H9 (cell line): ENCODE results near the gene DCDC1. TPM values are rescaled to one million over a fixed set of nuclear protein-coding genes. Genes with fewer than 3 reads are reported as not detected.

Source experiments
- DNase-seq: peaks from one replicate; pipeline ENCODE4 v3.0.0-alpha.2; 2017
- H2AFZ ChIP-seq: one replicate; pipeline ENCODE4 v1.6.1; 2013; ENCODE audit warnings: mild to moderate bottlenecking, low read length, control low read depth, moderate library complexity
- H2AK5ac ChIP-seq: 2 replicates; pipeline ENCODE4 v1.6.1; 2013; ENCODE audit warnings: low read length, control low read depth, mixed read lengths; ENCODE audit not compliant: insufficient read length
- H2BK120ac ChIP-seq: one replicate; pipeline ENCODE4 v1.6.1; 2013; ENCODE audit warnings: low read depth, mild to moderate bottlenecking, low read length, control low read depth, inconsistent platforms; ENCODE audit not compliant: poor library complexity, severe bottlenecking
- H2BK12ac ChIP-seq: 2 replicates; pipeline ENCODE4 v1.6.1; 2013; ENCODE audit warnings: low read length, control low read depth, mixed read lengths, low read depth; ENCODE audit not compliant: insufficient read length
- H2BK15ac ChIP-seq: 2 replicates; pipeline ENCODE4 v1.6.1; 2013; ENCODE audit warnings: low read depth, low read length, control low read depth
- H2BK20ac ChIP-seq: one replicate; pipeline ENCODE4 v1.6.1; 2013; ENCODE audit warnings: low read depth, mild to moderate bottlenecking, low read length, control low read depth, inconsistent platforms; ENCODE audit not compliant: poor library complexity, severe bottlenecking
- H2BK5ac ChIP-seq: 2 replicates; pipeline ENCODE4 v1.6.1; 2013; ENCODE audit warnings: low read length, control low read depth, mixed read lengths; ENCODE audit not compliant: insufficient read length
- H3K14ac ChIP-seq: 2 replicates; pipeline ENCODE4 v1.6.1; 2013; ENCODE audit warnings: low read length, control low read depth; ENCODE audit not compliant: insufficient read depth
- H3K18ac ChIP-seq: 2 replicates; pipeline ENCODE4 v1.6.1; 2013; ENCODE audit warnings: low read depth, mild to moderate bottlenecking, mixed read lengths, low read length, control low read depth; ENCODE audit not compliant: insufficient read length
- H3K23ac ChIP-seq: 2 replicates; pipeline ENCODE4 v1.6.1; 2013; ENCODE audit warnings: low read length, control low read depth, mixed read lengths, low read depth; ENCODE audit not compliant: insufficient read length
- H3K23me2 ChIP-seq: 2 replicates; pipeline ENCODE4 v1.6.1; 2013; ENCODE audit warnings: low read depth, mild to moderate bottlenecking, mixed read lengths, low read length, control low read depth; ENCODE audit not compliant: insufficient read length, poor library complexity, severe bottlenecking
- H3K27ac ChIP-seq: 2 replicates; pipeline ENCODE4 v1.5.1; 2013; ENCODE audit warnings: low read length, control low read depth, mixed read lengths, low read depth; ENCODE audit not compliant: insufficient read length
- H3K27me3 ChIP-seq: 2 replicates; pipeline ENCODE4 v1.6.1; 2013; ENCODE audit warnings: low read length, control low read depth, inconsistent platforms; ENCODE audit not compliant: insufficient read depth
- H3K4ac ChIP-seq: 2 replicates; pipeline ENCODE4 v1.6.1; 2013; ENCODE audit warnings: low read depth, mild to moderate bottlenecking, control low read depth, inconsistent platforms, low read length, moderate library complexity
- H3K4me1 ChIP-seq: 2 replicates; pipeline ENCODE4 v1.6.1; 2013; ENCODE audit warnings: low read length, control low read depth, inconsistent platforms; ENCODE audit not compliant: insufficient read depth
- H3K4me2 ChIP-seq: 2 replicates; pipeline ENCODE4 v1.6.1; 2013; ENCODE audit warnings: low read length, control low read depth, mixed read lengths; ENCODE audit not compliant: insufficient read length, insufficient read depth
- H3K56ac ChIP-seq: 2 replicates; pipeline ENCODE4 v1.6.1; 2013; ENCODE audit warnings: low read depth, mild to moderate bottlenecking, mixed read lengths, low read length, control low read depth; ENCODE audit not compliant: insufficient read length
- H3K79me1 ChIP-seq: 2 replicates; pipeline ENCODE4 v1.6.1; 2013; ENCODE audit warnings: low read depth, mild to moderate bottlenecking, moderate library complexity, low read length, control low read depth, inconsistent platforms; ENCODE audit not compliant: insufficient read depth, poor library complexity, severe bottlenecking
- H3K79me2 ChIP-seq: 2 replicates; pipeline ENCODE4 v1.6.1; 2013; ENCODE audit warnings: low read length, control low read depth, inconsistent platforms; ENCODE audit not compliant: insufficient read depth
- H3K9ac ChIP-seq: 2 replicates; pipeline ENCODE4 v1.6.1; 2013; ENCODE audit warnings: low read length, control low read depth, mixed read lengths; ENCODE audit not compliant: insufficient read length; ENCODE audit errors: extremely low read depth
- H3K9me3 ChIP-seq: one replicate; pipeline ENCODE4 v1.6.1; 2013; ENCODE audit warnings: low read depth, low read length, inconsistent platforms; ENCODE audit not compliant: control insufficient read depth
- H3T11ph ChIP-seq: one replicate; pipeline ENCODE4 v1.6.1; 2013; ENCODE audit warnings: mild to moderate bottlenecking, low read length, control low read depth, inconsistent platforms
- H4K20me1 ChIP-seq: one replicate; pipeline ENCODE4 v1.6.1; 2013; ENCODE audit not compliant: control insufficient read depth, insufficient read length, insufficient read depth
- H4K5ac ChIP-seq: 2 replicates; pipeline ENCODE4 v1.6.1; 2013; ENCODE audit warnings: low read depth, mild to moderate bottlenecking, mixed read lengths, low read length, control low read depth; ENCODE audit not compliant: insufficient read length
- H4K8ac ChIP-seq: replicated peaks from 2 replicates; pipeline ENCODE4 v1.6.1; 2013; ENCODE audit warnings: low read length, control low read depth, mixed read lengths, low read depth; ENCODE audit not compliant: insufficient read length
- H4K91ac ChIP-seq: 2 replicates; pipeline ENCODE4 v1.6.1; 2013; ENCODE audit warnings: low read depth, mild to moderate bottlenecking, moderate library complexity, mixed read lengths, low read length, control low read depth; ENCODE audit not compliant: insufficient read length
- H3K27ac Mint-ChIP-seq, 3 experiments: 2 replicates in 2 of 3; 3 replicates in 1 of 3; pipeline ENCODE4 v1.8.0; 2020 to 2021; ENCODE audit warnings: mixed read lengths in 3 of 3, mild to moderate bottlenecking in 1 of 3, moderate library complexity in 1 of 3
- H3K27me3 Mint-ChIP-seq: 2 replicates; pipeline ENCODE4 v1.8.0; 2021; ENCODE audit warnings: low read depth, mild to moderate bottlenecking, moderate library complexity, mixed read lengths
- H3K36me3 Mint-ChIP-seq, 3 experiments: 2 replicates in 2 of 3; 3 replicates in 1 of 3; pipeline ENCODE4 v1.8.0; 2020 to 2021; ENCODE audit warnings: low read depth in 3 of 3, mixed read lengths in 3 of 3; ENCODE audit not compliant: insufficient read depth in 1 of 3
- H3K4me1 Mint-ChIP-seq, 2 experiments: 2 replicates each; pipeline ENCODE4 v1.8.0; 2020; ENCODE audit warnings: mixed read lengths in 2 of 2
- H3K4me3 Mint-ChIP-seq, 2 experiments: 2 replicates in 1 of 2; 3 replicates in 1 of 2; pipeline ENCODE4 v1.8.0; 2020 to 2021; ENCODE audit warnings: mild to moderate bottlenecking in 2 of 2, mixed read lengths in 2 of 2, moderate library complexity in 1 of 2
- H3K9me3 Mint-ChIP-seq, 2 experiments: 2 replicates in 1 of 2; 3 replicates in 1 of 2; pipeline ENCODE4 v1.8.0; 2020; ENCODE audit warnings: mild to moderate bottlenecking in 2 of 2, mixed read lengths in 2 of 2, moderate library complexity in 1 of 2
- CTCF ChIP-seq: fragments of 200-600 bp; sonication (generic); conservative IDR thresholded peaks from 3 replicates; pipeline ENCODE4 v1.8.0; 2021; ENCODE audit warnings: antibody characterized with exemption, mild to moderate bottlenecking
- WGBS: extraction: QIAGEN DNeasy Blood & Tissue Kit; methylation state at CpG from one replicate; pipeline ENCODE4 v1.1.7; 2013; ENCODE audit warnings: missing lambda C conversion rate, low lambda C conversion rate, mixed read lengths; ENCODE audit not compliant: insufficient read length; ENCODE audit errors: extremely low coverage; 5-methylcytosine and 5-hydroxymethylcytosine counted together
- total RNA-seq: library from RNA; stranded (reverse); gene quantifications from 2 replicates; pipeline ENCODE4 v1.2.1, GENCODE V29; 2021

Gene DCDC1
- total RNA-seq, 1 experiment from 2014 or later: 0.09 TPM

GRCh38 chr11:30983143-30983542 lies 386.4 kb downstream of the DCDC1 start:
- Histone ChIP-seq H2AFZ (no peak overlapping the region), H3K14ac (no peak overlapping the region), H3K27me3 (no peaks in the 10 kb centered on the region), H2BK120ac (no peak overlapping the region), H4K20me1 (no peaks in the 10 kb centered on the region), H3T11ph (no peak overlapping the region), H2BK15ac (no peak overlapping the region), H3K79me1 (no peaks in the 10 kb centered on the region), H3K18ac (no peak overlapping the region), H3K56ac (no peak overlapping the region), H3K4me1 (no peaks in the 10 kb centered on the region), H3K9me3 (no peaks in the 10 kb centered on the region), H3K23ac (no peak overlapping the region), H3K27ac (no peak overlapping the region), H2BK5ac (no peak overlapping the region), H3K79me2 (no peaks in the 10 kb centered on the region), H3K4me2 (no peak overlapping the region), H3K9ac (no peak overlapping the region), H4K91ac (no peak overlapping the region), H2BK12ac (no peak overlapping the region), H4K8ac (no peak overlapping the region), H2BK20ac (no peak overlapping the region), H4K5ac (no peak overlapping the region), H3K23me2 (no peaks in the 10 kb centered on the region), H2AK5ac (no peak overlapping the region), H3K4ac (no peak overlapping the region)
- H3K27ac Mint-ChIP-seq: no peak overlapping the region
- no peaks in the 10 kb centered on the region for H3K27me3 Mint-ChIP-seq
- no peak overlapping the region for H3K4me3 Mint-ChIP-seq
- no peak for TF ChIP-seq CTCF
- no peak for DNase-seq
- H3K4me1 Mint-ChIP-seq: peaks cover 4 to 10% of the 10 kb centered on the region in 2 experiments
- WGBS: no CpG with 5 or more reads among the region's 2 CpGs
- H3K9me3 Mint-ChIP-seq: no peaks in the 10 kb centered on the region; a peak in 1 of 5 replicates
- no peaks in the 10 kb centered on the region for H3K36me3 Mint-ChIP-seq
